Esophagus muscularis mucosa (tissue), 4 donors: ENCODE measurements around the gene SDK1. TPM values are rescaled to one million over a fixed set of nuclear protein-coding genes. Genes with fewer than 3 reads are reported as not detected.

ENCODE experiments used
- DNase-seq: peaks from one replicate; pipeline ENCODE4 v3.0.0-alpha.2; 2017; ENCODE audit errors: extremely low spot score
- H3K27ac ChIP-seq, 4 donors: fragments of 200-600 bp; sonication (generic); replicated peaks in 1 of 4; 1 replicate in 3 of 4; 2 replicates in 1 of 4; pipeline ENCODE4 v1.5.1; 2016 to 2019; ENCODE audit warnings: mild to moderate bottlenecking in 1 of 4
- H3K27me3 ChIP-seq, 4 donors: fragments of 200-600 bp; sonication (generic); one replicate each; pipeline versions ENCODE4 v1.5.1 to v1.6.0; 2016 to 2019
- H3K36me3 ChIP-seq, 4 donors: fragments of 200-600 bp; sonication (generic); one replicate each; pipeline ENCODE4 v1.5.1; 2016 to 2019
- H3K4me1 ChIP-seq, 4 donors: fragments of 200-600 bp; sonication (generic); one replicate each; pipeline ENCODE4 v1.5.1; 2016 to 2019
- H3K4me3 ChIP-seq, 4 donors: fragments of 200-600 bp; sonication (generic); 1 replicate in 2 of 4; 2 replicates in 2 of 4; pipeline ENCODE4 v1.5.1; 2016 to 2019; ENCODE audit warnings: mild to moderate bottlenecking in 4 of 4, moderate library complexity in 1 of 4
- H3K9me3 ChIP-seq, 4 donors: fragments of 200-600 bp; sonication (generic); 1 replicate in 3 of 4; 2 replicates in 1 of 4; pipeline ENCODE4 v1.5.1; 2016 to 2019
- EP300 ChIP-seq: sonication (generic); formaldehyde crosslinking; IDR thresholded peaks from one replicate; pipeline ENCODE4 v1.6.1; 2017; ENCODE audit warnings: antibody characterized with exemption
- POLR2A ChIP-seq: fragments of 450-650 bp; IDR thresholded peaks from one replicate; pipeline ENCODE4 v1.6.1; 2017; ENCODE audit warnings: antibody characterized with exemption, moderate library complexity, mild to moderate bottlenecking, low read depth
- POLR2AphosphoS5 ChIP-seq, 2 donors: sonication (generic); formaldehyde crosslinking; IDR thresholded peaks; one replicate each; pipeline ENCODE4 v1.6.1; 2017; ENCODE audit warnings: antibody characterized with exemption in 2 of 2
- WGBS: methylation state at CpG from one replicate; pipeline ENCODE4 v1.1.5; 2018; 5-methylcytosine and 5-hydroxymethylcytosine counted together
- intact Hi-C: fragments of 100-400 bp; cut with DNase I; formaldehyde crosslinking; loops from one replicate; pipeline ENCODE4 v1.15.1; 2023
- total RNA-seq, 4 donors: library from RNA; depleted of rRNA; stranded (reverse); fragments of >200 nt; gene quantifications; one replicate each; pipeline versions ENCODE4 v1.1.0 to v1.2.1, GENCODE V29; 2016
- TF ChIP-seq, protein P1 (sequence below), 3 experiments: fragments of 200-600 bp in 2 of 3; fragments of 450-650 bp in 1 of 3; sonication (generic) in 2 of 3; IDR thresholded peaks; one replicate each; pipeline ENCODE4 v1.5.1; 2017 to 2019; ENCODE audit warnings: antibody characterized with exemption in 3 of 3, mild to moderate bottlenecking in 2 of 3, moderate library complexity in 1 of 3

Gene SDK1
- total RNA-seq, 4 donors from 2014 or later = 7.8 to 18.6 (median 12.0) TPM

DNA sequence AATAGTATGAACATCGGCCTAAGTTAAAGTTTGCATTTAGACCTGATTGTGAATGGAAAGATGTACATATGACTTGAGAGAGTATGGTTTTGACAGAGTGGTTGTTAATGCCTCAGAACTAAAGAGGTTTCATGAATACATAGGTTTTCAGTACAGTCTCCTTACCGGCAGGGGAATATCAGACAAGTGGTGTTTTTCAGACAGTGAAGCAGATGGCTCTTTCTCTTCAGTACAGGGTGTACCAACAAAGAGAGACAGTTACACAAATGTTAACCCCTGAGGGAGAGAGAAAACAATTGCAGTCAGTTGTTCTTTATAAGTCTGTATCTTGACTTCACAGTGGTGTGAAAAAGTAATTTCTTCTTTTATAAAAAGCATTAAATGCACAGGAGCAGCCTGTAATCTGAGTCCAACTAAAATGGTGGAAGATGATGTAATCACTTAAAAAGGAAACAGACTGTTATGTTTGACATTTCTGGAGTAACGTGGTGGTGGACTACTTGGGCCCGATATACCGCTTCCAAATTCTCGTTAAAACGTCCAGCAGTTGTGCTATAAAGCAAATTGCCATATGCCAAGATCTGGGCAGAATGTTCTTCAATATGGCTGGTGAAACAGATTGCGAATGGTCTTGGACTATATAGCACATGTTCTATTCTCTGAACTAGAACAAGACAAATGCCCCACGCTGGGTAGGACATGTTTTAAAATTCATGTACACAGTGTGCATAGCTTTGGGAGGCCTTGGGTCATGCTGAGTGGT is 69.2 kb downstream of the SDK1 start:
- 85% methylated on average over 9 of the region's 9 CpGs for WGBS
- H3K4me1 ChIP-seq = peaks cover 0 to 23% (median 13%) of the 10 kb centered on the region in 4 donors
- TF ChIP-seq, protein P1, sequence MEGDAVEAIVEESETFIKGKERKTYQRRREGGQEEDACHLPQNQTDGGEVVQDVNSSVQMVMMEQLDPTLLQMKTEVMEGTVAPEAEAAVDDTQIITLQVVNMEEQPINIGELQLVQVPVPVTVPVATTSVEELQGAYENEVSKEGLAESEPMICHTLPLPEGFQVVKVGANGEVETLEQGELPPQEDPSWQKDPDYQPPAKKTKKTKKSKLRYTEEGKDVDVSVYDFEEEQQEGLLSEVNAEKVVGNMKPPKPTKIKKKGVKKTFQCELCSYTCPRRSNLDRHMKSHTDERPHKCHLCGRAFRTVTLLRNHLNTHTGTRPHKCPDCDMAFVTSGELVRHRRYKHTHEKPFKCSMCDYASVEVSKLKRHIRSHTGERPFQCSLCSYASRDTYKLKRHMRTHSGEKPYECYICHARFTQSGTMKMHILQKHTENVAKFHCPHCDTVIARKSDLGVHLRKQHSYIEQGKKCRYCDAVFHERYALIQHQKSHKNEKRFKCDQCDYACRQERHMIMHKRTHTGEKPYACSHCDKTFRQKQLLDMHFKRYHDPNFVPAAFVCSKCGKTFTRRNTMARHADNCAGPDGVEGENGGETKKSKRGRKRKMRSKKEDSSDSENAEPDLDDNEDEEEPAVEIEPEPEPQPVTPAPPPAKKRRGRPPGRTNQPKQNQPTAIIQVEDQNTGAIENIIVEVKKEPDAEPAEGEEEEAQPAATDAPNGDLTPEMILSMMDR (IDR thresholded peaks at IDR 0.05) = peak in 1 of 3 experiments; percentile 3
- no peak for TF ChIP-seq EP300
- TF ChIP-seq POLR2A = no peak

DNA sequence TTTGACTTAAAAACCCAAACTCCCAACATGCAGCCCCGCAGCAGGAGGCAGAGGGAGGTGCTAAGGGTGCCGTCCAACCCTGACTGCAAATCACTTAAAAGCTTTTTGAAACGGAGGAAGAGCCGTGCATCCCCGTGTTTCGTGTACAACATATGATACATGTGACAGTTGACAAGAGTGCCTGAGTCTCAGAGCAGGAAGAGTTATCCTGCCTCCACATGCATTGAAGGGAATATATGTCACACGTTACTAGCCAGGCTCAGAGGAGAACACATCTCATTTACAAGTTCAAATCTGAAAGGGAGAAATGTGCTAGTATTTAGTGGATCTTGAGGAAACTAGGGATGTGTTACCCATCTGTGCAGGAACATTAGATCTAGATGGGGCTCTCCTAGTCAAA is 69.9 kb downstream of the SDK1 start:
- H3K9me3 ChIP-seq = no peaks in the 10 kb centered on the region

More for the DNA sequence above, 69.2 kb downstream of the SDK1 start:
- Histone ChIP-seq H3K9me3 (no peaks in the 10 kb centered on the region), H3K36me3 (no peaks in the 10 kb centered on the region), H3K27ac (no peak overlapping the region), H3K27me3 (no peaks in the 10 kb centered on the region), H3K4me3 (no peak overlapping the region)
- intact Hi-C loops = no loop called here
- DNase-seq = no peak

DNA sequence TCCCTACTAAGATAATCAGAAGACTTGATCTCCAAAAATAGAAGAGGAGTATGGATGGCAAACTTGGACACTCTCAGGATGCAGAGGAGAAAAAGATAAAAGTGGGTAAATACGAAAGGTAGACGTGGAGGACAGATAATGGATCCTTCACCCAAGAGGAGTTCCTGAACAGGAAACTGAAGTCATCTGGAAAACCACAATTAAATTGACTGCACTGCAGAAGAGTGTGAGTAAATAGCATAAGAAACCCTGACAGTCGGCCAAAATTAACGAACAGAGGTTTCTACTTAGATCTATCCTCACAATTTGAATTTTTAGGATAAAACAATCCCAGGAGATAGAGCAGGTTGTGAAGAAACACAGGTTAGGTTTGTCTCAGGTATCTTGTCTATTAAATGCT is 70.5 kb downstream of the SDK1 start:
- Histone ChIP-seq H3K9me3 (no peaks in the 10 kb centered on the region), H3K4me1 (peaks cover 0 to 23% (median 13%) of the 10 kb centered on the region in 4 donors), H3K27ac (no peak overlapping the region), H3K4me3 (no peak overlapping the region), H3K36me3 (no peaks in the 10 kb centered on the region), H3K27me3 (no peaks in the 10 kb centered on the region)
- no peak for DNase-seq
- 68% methylated on average over 4 of the region's 4 CpGs for WGBS
- TF ChIP-seq POLR2A (no peak), EP300 (no peak), POLR2AphosphoS5 (IDR thresholded peaks at IDR 0.05) (no peak)
- TF ChIP-seq, protein P1 (IDR thresholded peaks at IDR 0.05) = no peak
- intact Hi-C loops = no loop called here

More for the DNA sequence above, 69.9 kb downstream of the SDK1 start:
- intact Hi-C loops = no loop called here
- Histone ChIP-seq H3K36me3 (no peaks in the 10 kb centered on the region), H3K4me3 (no peak overlapping the region), H3K27me3 (no peaks in the 10 kb centered on the region), H3K27ac (no peak overlapping the region), H3K4me1 (peaks cover 0 to 23% (median 13%) of the 10 kb centered on the region in 4 donors)
- WGBS = 95% methylated on average over 7 of the region's 7 CpGs
- DNase-seq = no peak
- no peak for TF ChIP-seq EP300
- TF ChIP-seq POLR2A = no peak
- TF ChIP-seq, protein P1 (IDR thresholded peaks at IDR 0.05) = no peak
- TF ChIP-seq POLR2AphosphoS5 (IDR thresholded peaks at IDR 0.05) = no peak

DNA sequence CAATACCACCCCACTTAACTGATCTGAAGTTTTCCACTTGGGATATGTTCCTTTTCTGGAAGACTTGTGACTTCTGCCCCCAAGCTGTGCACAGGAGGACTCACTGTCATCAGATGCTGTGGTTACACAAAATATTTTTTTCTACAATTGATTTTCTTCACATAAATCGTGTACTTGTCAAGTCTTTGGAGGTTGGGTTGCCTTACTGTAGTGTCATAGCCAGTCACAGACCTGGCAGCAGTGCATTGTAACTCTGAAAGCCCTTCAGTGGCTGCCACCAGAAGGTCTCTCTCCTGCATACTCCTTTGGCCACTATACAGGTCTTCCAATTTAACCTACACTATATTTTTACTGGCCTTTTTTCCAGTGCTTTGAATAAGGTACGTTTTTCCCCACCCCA is 73.2 kb downstream of the SDK1 start:
- DNase-seq = no peak
- Histone ChIP-seq H3K27me3 (peaks cover 0 to 7% (median 0%) of the 10 kb centered on the region in 4 donors), H3K4me3 (no peak overlapping the region), H3K27ac (no peak overlapping the region), H3K9me3 (no peaks in the 10 kb centered on the region), H3K36me3 (no peaks in the 10 kb centered on the region), H3K4me1 (peaks cover 0 to 13% (median 5%) of the 10 kb centered on the region in 4 donors)
- TF ChIP-seq EP300 = no peak
- TF ChIP-seq, protein P1 (IDR thresholded peaks at IDR 0.05) = no peak
- TF ChIP-seq POLR2A = no peak
- TF ChIP-seq POLR2AphosphoS5 (IDR thresholded peaks at IDR 0.05) = no peak
- 86% methylated on average over 2 of the region's 2 CpGs for whole genome bisulfite sequencing
- intact Hi-C loops = no loop called here
